ENCODE results near the gene PLCD4. TPM values are rescaled to one million over a fixed set of nuclear protein-coding genes. Genes with fewer than 3 reads are reported as not detected.

The PLCD4 gene
- total RNA-seq, 3 donors from 2014 or later, result 1.8 to 8.0 (median 2.6) TPM

DNA sequence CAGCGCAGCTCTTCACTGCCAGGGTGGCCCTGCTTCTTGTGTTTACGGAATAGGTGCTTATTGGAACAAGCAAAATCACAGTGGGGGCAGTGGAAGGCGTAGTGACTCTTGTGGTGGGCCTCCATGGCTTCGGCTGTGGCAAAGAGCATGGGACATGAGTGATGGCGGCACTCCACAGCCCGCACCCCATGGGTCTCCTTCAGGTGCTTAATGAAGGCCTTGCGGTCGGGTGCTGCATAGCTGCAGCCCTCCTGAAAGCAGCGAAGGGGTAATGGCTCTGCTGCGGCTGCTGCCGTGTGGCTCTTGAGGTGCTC lies 41.0 kb downstream of the PLCD4 start:
- Histone ChIP-seq H3K9me3 (no peaks in the 10 kb centered on the region), H3K27me3 (no peaks in the 10 kb centered on the region), H3K27ac (no peak overlapping the region), H3K36me3 (peaks cover 27% of the 10 kb centered on the region), H3K4me1 (no peaks in the 10 kb centered on the region), H3K4me3 (no peak overlapping the region)
- intact Hi-C loops (cut with DNase I; ENCODE audit: low total_unique reads), result no loop called here
- TF ChIP-seq, protein P1, sequence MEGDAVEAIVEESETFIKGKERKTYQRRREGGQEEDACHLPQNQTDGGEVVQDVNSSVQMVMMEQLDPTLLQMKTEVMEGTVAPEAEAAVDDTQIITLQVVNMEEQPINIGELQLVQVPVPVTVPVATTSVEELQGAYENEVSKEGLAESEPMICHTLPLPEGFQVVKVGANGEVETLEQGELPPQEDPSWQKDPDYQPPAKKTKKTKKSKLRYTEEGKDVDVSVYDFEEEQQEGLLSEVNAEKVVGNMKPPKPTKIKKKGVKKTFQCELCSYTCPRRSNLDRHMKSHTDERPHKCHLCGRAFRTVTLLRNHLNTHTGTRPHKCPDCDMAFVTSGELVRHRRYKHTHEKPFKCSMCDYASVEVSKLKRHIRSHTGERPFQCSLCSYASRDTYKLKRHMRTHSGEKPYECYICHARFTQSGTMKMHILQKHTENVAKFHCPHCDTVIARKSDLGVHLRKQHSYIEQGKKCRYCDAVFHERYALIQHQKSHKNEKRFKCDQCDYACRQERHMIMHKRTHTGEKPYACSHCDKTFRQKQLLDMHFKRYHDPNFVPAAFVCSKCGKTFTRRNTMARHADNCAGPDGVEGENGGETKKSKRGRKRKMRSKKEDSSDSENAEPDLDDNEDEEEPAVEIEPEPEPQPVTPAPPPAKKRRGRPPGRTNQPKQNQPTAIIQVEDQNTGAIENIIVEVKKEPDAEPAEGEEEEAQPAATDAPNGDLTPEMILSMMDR (IDR thresholded peaks at IDR 0.05), result peak in 2 of 3 donors; percentile 1 to 2
- TF ChIP-seq POLR2A (IDR thresholded peaks at IDR 0.05) (no peak), POLR2AphosphoS5 (IDR thresholded peaks at IDR 0.05) (no peak)
- DNase-seq (ENCODE audit: low spot score in 2 of 2), result no peak

DNA sequence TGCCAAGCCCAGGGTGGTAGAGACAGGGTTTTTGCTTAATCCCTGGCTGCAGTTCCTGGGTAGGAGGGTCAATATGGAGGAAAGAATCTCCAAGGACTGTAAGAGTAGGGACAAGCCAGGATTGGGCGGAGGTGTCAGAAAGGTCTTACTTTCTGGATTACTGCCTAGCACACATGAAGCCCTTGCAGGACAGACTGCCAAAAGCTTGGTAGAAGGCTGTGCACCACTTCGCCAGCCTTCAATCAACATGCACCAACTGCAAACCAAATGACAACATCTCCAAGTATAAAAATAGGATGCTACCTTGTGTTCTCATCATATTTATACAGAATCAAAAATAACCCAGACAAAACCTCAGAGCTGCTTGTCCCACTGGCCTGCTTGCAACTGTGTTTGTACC lies 48.1 kb downstream of the PLCD4 start:
- H3K36me3 ChIP-seq, result peaks cover 19% of the 10 kb centered on the region
- TF ChIP-seq POLR2AphosphoS5 (IDR thresholded peaks at IDR 0.05) (no peak), POLR2A (IDR thresholded peaks at IDR 0.05) (no peak)
- TF ChIP-seq, protein P1 (IDR thresholded peaks at IDR 0.05), result no peak
- DNase-seq (ENCODE audit: low spot score in 2 of 2), result no peak
- H3K4me3 ChIP-seq, result no peak overlapping the region
- intact Hi-C loops (cut with DNase I; ENCODE audit: low total_unique reads), result no loop called here
- no peaks in the 10 kb centered on the region for H3K9me3 ChIP-seq
- no peak overlapping the region for H3K27ac ChIP-seq
- no peaks in the 10 kb centered on the region for H3K27me3 ChIP-seq
- H3K4me1 ChIP-seq, result peaks cover 0 to 7% of the 10 kb centered on the region in 2 donors

DNA sequence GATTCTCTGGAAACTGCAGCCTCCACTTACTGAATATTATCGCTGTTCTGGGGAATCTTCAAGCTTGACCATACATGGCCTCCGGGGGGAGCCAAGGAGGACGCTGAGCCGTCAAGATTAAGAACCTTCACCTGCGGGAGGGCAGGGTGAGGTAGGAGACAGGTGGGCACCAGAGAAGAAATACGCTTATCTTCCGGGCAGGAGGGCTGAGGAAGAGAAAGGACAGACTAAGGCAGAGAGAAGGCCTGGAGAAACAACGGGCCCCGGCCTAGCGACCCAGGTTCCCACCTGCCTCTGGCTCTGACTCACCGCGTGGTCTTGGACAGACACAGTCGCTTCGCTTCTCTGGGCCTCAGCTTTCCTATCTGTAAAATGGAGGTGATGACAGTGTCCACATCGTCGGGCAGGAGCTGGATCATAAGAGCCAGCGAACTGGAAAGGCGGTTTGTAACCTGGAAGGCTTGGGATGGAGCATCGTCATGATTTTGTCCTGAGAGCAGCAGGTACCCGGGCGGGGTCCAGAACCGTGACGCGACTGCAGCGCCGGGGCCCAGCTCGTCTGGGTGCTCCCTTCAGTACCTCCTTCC lies 51.1 kb downstream of the PLCD4 start:
- peaks cover 0 to 7% of the 10 kb centered on the region in 2 donors for H3K4me1 ChIP-seq
- DNase-seq (ENCODE audit: low spot score in 2 of 2), result no peak
- no peaks in the 10 kb centered on the region for H3K27me3 ChIP-seq
- no peaks in the 10 kb centered on the region for H3K9me3 ChIP-seq
- H3K36me3 ChIP-seq, result peaks cover 6% of the 10 kb centered on the region
- no peak for TF ChIP-seq POLR2AphosphoS5 (IDR thresholded peaks at IDR 0.05)
- TF ChIP-seq, protein P1 (IDR thresholded peaks at IDR 0.05), result peak in 2 of 3 donors; percentile 18 to 27
- intact Hi-C loops (cut with DNase I; ENCODE audit: low total_unique reads), result no loop called here
- peak overlapping the region; percentile 73 to 80 for H3K27ac ChIP-seq
- H3K4me3 ChIP-seq, result peak overlapping the region; percentile 75 to 86 (median 83)

DNA sequence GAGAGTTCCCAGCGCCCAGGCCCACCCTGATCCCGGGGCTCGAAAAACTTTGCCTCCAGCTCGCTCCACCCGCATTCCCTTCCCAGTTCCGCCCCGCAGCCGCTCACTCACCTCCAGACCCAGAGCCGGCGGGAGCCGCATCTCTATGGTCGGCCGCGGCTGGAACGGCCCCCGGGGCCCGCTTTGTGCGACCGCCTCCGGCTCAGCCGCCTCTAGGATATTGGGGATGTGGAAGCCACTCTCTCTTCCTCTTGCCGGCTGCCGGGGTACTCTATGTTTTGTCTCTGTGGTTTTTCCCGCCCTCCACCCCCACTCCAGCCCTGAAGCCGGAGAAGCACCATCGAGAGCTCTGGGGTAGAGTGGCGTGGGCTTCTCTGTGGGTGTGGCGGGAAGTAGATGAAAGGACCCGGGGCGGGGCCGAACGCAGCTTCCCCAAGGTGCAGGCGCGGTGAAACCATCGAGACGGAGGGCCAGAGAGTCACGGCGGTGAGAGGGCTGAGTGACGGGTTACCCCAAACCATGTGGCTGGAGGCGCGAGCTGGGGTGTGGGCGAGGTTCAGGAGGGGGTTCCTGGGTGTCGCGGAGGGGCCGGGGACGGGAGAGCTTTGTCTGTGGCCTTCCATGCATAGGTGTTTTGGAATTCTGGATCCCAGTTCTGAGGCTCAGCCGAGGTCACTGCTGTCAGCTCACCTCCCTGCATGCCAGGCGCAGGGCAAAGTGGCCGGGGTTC lies 51.7 kb downstream of the PLCD4 start, which contains the start of the genes BCS1L and ZNF142:
TSS of gene BCS1L (plus strand) at position 426 of the 730 bp plus-strand sequence. CDS start 1,305 bp downstream, outside the sequence.
TSS of gene ZNF142 (minus strand) at position 366 of the 730 bp plus-strand sequence. CDS start 3,194 bp downstream, outside the sequence.
- Histone ChIP-seq H3K4me3 (peak within 1 kb of the TSS; percentile 75 to 86 (median 83)), H3K4me1 (peaks cover 0 to 7% of the 10 kb centered on the region in 2 donors), H3K36me3 (peaks cover 7% of the 10 kb centered on the region), H3K27me3 (no peaks in the 10 kb centered on the region), H3K27ac (peak within 1 kb of the TSS; percentile 73 to 80), H3K9me3 (no peaks in the 10 kb centered on the region)
- intact Hi-C loops (cut with DNase I; ENCODE audit: low total_unique reads), result no loop called here
- no peak for TF ChIP-seq POLR2AphosphoS5 (IDR thresholded peaks at IDR 0.05)
- TF ChIP-seq POLR2A (IDR thresholded peaks at IDR 0.05), result no peak
- TF ChIP-seq, protein P1 (IDR thresholded peaks at IDR 0.05), result no peak
- peak; percentile 83 to 90 for DNase-seq (ENCODE audit: low spot score in 2 of 2)

DNA sequence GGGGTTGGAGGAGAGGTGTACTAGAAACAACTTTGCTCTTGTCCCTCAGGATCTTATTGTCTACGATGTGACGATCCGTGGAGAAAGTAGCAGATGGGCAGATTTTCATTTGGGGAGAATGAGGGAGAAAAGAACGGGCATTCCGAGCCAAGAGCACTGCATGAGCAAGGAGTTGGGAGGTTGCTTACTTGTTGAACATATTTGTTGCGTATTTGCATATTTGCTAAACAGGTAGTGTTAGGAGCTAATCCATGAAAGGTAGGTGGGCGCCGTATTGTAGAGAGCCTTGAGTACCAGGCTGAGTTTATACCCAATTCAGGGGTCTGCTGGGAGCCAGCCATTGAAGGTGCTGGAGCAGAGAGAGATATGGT lies 52.3 kb downstream of the PLCD4 start:
- H3K4me1 ChIP-seq, result peaks cover 0 to 7% of the 10 kb centered on the region in 2 donors
- intact Hi-C loops (cut with DNase I; ENCODE audit: low total_unique reads), result no loop called here
- H3K36me3 ChIP-seq, result peaks cover 13% of the 10 kb centered on the region
- H3K9me3 ChIP-seq, result no peaks in the 10 kb centered on the region
- DNase-seq (ENCODE audit: low spot score in 2 of 2), result no peak
- no peaks in the 10 kb centered on the region for H3K27me3 ChIP-seq
- peak overlapping the region; percentile 73 to 80 for H3K27ac ChIP-seq
- H3K4me3 ChIP-seq, result peak overlapping the region; percentile 75 to 86 (median 83)
- no peak for TF ChIP-seq POLR2A (IDR thresholded peaks at IDR 0.05)
- TF ChIP-seq, protein P1 (IDR thresholded peaks at IDR 0.05), result no peak
